Limb (tissue), 2 donors: Measurements from ENCODE around the gene TMEM175.
"Not testable (repeated sequence)": the region's sequence is repeated elsewhere in the genome, so short reads cannot be mapped to it uniquely, and the experiment has no call there.

Source experiments
- DNase-seq, 2 donors: peaks; one replicate each; pipeline ENCODE4 v3.0.0-alpha.2; 2016; ENCODE audit errors: extremely low spot score in 2 of 2

Gene TMEM175

GRCh38 chr4:970046-970745 lies 37.9 kb downstream of the TMEM175 start:
- no peak for DNase-seq

- DNase-seq, result no peak
Measured at GRCh38 chr4:970854-971520, 38.7 kb downstream of the TMEM175 start.

GRCh38 chr4:971666-972500 lies 39.6 kb downstream of the TMEM175 start:
- no peak for DNase-seq

GRCh38 chr4:972651-973424 lies 40.6 kb downstream of the TMEM175 start:
- DNase-seq, result no peak

- DNase-seq, result peak; percentile 84 to 95
Measured at GRCh38 chr4:973431-974397, 41.5 kb downstream of the TMEM175 start, which contains the start of gene DGKQ. Gene DGKQ, minus strand, starts transcription at chr4:973569. Its CDS starts 87 bp downstream, at chr4:973482.

- no peak for DNase-seq
Measured at GRCh38 chr4:974668-975067, 42.4 kb downstream of the TMEM175 start.

GRCh38 chr4:976016-976415 lies 43.8 kb downstream of the TMEM175 start:
- DNase-seq, result not testable (repeated sequence)

- DNase-seq, result no peak
Measured at GRCh38 chr4:978957-979701, 46.9 kb downstream of the TMEM175 start.

GRCh38 chr4:982291-982690 lies 50.0 kb downstream of the TMEM175 start:
- DNase-seq, result no peak

GRCh38 chr4:982814-983213 lies 50.6 kb downstream of the TMEM175 start:
- no peak for DNase-seq

- no peak for DNase-seq
Measured at GRCh38 chr4:984336-985054, 52.2 kb downstream of the TMEM175 start.

- no peak for DNase-seq
Measured at GRCh38 chr4:985123-985830, 53.0 kb downstream of the TMEM175 start.

- no peak for DNase-seq
Measured at GRCh38 chr4:986428-986878, 54.2 kb downstream of the TMEM175 start.

GRCh38 chr4:986879-987623 lies 54.8 kb downstream of the TMEM175 start, which contains the start of gene IDUA:
Gene IDUA, plus strand, starts transcription at chr4:987044. Its CDS starts 41 bp downstream, at chr4:987085.
- DNase-seq, result peak; percentile 44 to 86

GRCh38 chr4:987624-988513 lies 55.6 kb downstream of the TMEM175 start:
- DNase-seq, result no peak
